T follicular helper cell (primary cell): Measurements from ENCODE around the gene LDLRAD2.
"Not testable (repeated sequence)": the region's sequence is repeated elsewhere in the genome, so short reads cannot be mapped to it uniquely, and the experiment has no call there.

Experiments
- DNase-seq: peaks from one replicate; pipeline ENCODE4 v3.0.0-alpha.2; 2020; ENCODE audit warnings: low read depth

Gene LDLRAD2

DNA sequence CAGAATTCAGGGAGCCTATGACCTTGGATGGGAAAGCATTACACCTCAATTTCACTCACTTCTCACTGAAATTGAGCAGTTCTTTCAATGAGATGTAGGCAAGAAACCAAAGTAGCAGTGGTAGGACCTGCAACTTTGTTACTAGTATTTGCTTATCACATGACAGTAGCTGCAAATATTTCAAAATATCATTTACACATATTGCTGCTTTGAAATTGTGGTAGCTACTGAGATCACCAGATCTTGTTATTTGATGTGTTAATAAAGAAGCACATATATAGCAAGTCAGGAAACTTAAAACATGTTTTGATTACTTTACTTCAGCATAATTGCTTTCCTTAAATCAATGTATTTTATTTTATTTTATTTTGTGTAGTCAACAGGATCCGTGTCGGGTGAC lies 12.9 kb downstream of the LDLRAD2 start:
- no peak for DNase-seq

GRCh38 chr1:21825393-21825792 lies 13.3 kb downstream of the LDLRAD2 start:
- no peak for DNase-seq

DNA sequence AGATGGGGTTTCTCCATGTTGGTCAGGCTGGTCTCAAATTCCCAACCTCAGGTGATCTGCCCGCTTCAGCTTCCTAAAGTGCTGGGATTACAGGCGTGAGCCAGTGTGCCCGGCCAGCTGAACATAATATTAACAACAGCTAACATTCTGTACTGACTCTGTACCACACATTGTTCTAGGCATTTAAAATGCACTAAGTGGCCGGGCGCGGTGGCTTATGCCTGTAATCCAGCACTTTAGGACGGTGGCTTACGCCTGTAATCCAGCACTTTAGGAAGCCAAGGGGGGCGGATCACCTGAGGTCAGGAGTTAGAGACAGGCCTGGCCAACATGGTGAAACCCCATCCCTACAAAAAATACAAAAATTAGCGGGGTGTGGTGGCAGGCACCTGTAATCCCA lies 14.6 kb downstream of the LDLRAD2 start:
- not testable (repeated sequence) for DNase-seq

- DNase-seq, result no peak
Observed at GRCh38 chr1:21827141-21827679, 15.1 kb downstream of the LDLRAD2 start.

DNA sequence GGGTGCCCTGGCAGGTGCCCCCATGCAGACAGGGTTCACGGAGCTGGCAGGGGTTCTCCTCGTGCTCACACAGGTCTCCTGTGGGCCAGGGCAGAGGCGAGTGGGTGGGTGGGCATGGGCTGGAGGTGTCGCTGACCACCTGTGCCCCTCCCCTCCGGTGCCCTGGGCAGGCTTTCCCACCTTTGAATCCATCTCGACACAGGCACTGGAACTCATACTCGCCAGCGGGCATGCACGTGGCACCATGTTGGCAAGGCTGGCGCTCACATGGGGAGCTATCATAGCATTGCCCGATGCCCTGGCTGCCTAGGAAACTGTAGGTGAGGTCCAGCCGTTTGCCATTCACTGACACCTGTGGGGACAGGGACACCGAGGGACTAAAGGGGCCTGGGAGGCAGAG lies 16.0 kb downstream of the LDLRAD2 start:
- no peak for DNase-seq

- no peak for DNase-seq
Observed at GRCh38 chr1:21828506-21829210, 16.6 kb downstream of the LDLRAD2 start.

- no peak for DNase-seq
Observed at GRCh38 chr1:21829294-21829693, 17.2 kb downstream of the LDLRAD2 start.

- no peak for DNase-seq
Observed at GRCh38 chr1:21830792-21831453, 18.9 kb downstream of the LDLRAD2 start.

DNA sequence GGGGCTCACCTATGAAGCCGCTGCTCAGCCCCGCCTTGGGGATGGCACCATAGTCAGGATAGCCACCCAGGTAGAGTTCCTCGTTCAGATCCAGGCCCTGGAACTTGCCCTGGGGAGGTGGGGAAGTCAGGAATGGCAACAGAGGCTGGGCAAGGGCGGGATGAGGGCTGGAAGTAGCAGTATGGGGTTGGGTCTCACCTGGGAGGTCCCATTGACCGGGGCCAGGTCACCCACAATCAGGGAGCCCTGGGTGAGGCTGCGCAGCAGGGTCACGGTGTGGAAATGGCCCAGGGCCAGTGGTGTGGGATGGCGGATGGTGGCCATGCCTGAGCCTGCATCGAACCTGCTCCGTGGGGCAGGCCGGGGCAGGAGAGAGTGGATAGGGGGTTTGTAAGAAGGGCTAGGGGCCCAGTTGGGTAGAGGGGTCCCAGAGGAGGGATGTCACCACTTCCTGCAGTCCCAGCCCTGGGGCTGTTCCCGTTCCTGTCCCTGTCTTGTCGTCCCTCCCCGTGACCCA lies 19.4 kb downstream of the LDLRAD2 start:
- no peak for DNase-seq

- DNase-seq, result no peak
Observed at GRCh38 chr1:21833392-21833976, 21.4 kb downstream of the LDLRAD2 start.

DNA sequence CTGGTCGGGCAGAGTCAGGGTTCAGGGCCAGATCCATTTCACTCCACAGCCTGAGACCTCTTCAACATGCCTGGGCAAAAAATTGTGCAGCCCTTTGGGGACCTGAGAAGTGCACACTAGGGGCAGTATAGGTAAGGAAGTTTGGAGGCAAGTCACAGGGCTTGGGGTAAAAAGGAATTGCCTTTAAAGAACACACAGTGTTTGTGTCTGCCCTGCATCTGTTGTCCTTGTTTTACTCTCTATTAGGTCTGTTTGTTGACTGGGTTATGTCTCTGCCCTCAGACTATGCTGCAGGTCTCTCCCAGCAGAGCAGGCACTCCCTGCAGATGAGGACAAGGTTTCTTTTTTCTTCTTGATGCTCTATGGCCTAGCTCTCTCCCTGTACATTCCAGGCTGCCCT lies 22.0 kb downstream of the LDLRAD2 start:
- DNase-seq, result no peak

DNA sequence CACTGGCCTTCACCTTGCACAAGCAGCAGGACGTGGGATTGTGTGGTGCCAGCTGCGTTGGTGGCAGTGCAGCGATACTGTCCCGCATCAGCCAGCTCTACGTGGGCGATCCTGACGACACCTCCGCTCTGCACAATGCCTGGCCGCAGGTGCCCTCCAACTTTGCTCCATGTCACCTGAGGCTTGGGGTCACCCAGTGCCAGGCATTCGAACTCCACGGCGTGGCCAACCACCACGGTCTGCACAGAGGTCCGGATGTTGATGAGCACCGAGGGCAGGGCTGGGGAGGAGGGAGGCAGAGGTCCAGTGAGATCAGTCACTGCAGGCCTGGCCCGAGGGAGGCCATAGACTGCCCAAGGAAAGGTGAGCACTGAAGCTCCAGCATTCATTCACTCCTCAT lies 22.6 kb downstream of the LDLRAD2 start:
- DNase-seq, result no peak

- DNase-seq, result no peak
Observed at GRCh38 chr1:21836010-21836409, 23.9 kb downstream of the LDLRAD2 start.

GRCh38 chr1:21836729-21837128 lies 24.7 kb downstream of the LDLRAD2 start:
- DNase-seq, result no peak

GRCh38 chr1:21837476-21837875 lies 25.4 kb downstream of the LDLRAD2 start:
- DNase-seq, result no peak

- DNase-seq, result no peak
Observed at GRCh38 chr1:21838359-21839157, 26.5 kb downstream of the LDLRAD2 start.

GRCh38 chr1:21839337-21840037 lies 27.4 kb downstream of the LDLRAD2 start:
- no peak for DNase-seq

GRCh38 chr1:21840981-21841380 lies 28.9 kb downstream of the LDLRAD2 start:
- DNase-seq, result no peak

- DNase-seq, result no peak
Observed at GRCh38 chr1:21841852-21842466, 29.9 kb downstream of the LDLRAD2 start.

DNA sequence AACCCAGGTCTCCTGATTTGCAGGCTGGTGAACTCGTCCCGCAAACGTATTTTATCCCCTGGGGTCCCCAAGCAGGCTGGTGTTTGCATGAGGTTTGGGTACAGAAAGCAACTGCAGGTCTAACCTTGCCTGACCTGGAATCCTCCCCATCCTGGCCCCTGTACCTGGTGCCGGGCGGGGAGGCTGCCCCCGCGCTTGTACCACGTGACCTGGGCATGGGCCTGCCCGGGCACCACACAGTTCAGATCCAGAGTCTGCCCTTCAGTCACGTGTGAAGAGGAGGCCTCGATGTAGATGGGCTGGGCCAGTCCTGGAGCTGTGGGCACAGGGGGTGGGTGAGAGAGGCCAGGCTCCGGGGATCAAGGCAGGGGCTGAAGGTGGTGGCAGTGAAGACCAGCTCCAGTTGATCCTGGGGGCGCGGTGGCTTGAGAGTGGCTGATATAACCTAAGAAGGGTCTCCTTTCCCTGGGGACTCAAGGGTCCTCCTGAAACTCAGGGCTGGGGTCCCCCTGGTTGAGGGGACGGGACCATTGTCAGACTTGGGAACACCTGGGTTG lies 30.6 kb downstream of the LDLRAD2 start:
- DNase-seq, result no peak

- DNase-seq, result no peak
Observed at GRCh38 chr1:21843208-21843607, 31.1 kb downstream of the LDLRAD2 start.
